Effector CD4-positive, alpha-beta T cell (primary cell): ENCODE results near the gene ADCY9.
"Not testable (repeated sequence)": the region's sequence is repeated elsewhere in the genome, so short reads cannot be mapped to it uniquely, and the experiment has no call there.

ENCODE experiments used
- DNase-seq: peaks from one replicate; pipeline ENCODE4 v3.0.0-alpha.2; 2020

ADCY9 gene

GRCh38 chr16:4064950-4065352, 51.3 kb downstream of the ADCY9 start:
- no peak for DNase-seq

- no peak for DNase-seq
These were observed 53.9 kb downstream of the ADCY9 start for GRCh38 chr16:4062212-4062802.

GRCh38 chr16:4060823-4061222, 55.4 kb downstream of the ADCY9 start:
- no peak for DNase-seq

GRCh38 chr16:4060009-4060408, 56.2 kb downstream of the ADCY9 start:
- no peak for DNase-seq

GRCh38 chr16:4058386-4058785, 57.9 kb downstream of the ADCY9 start:
- DNase-seq = no peak

- no peak for DNase-seq
These were observed 58.8 kb downstream of the ADCY9 start for GRCh38 chr16:4057439-4057877.

- no peak for DNase-seq
These were observed 59.8 kb downstream of the ADCY9 start for GRCh38 chr16:4056161-4057105.

GRCh38 chr16:4055748-4056147, 60.5 kb downstream of the ADCY9 start:
- no peak for DNase-seq

GRCh38 chr16:4053301-4053845, 62.9 kb downstream of the ADCY9 start:
- no peak for DNase-seq

GRCh38 chr16:4052801-4053293, 63.4 kb downstream of the ADCY9 start:
- no peak for DNase-seq

- no peak for DNase-seq
These were observed 64.1 kb downstream of the ADCY9 start for GRCh38 chr16:4052096-4052495.

- no peak for DNase-seq
These were observed 64.7 kb downstream of the ADCY9 start for GRCh38 chr16:4051591-4051990.

- no peak for DNase-seq
These were observed 67.2 kb downstream of the ADCY9 start for GRCh38 chr16:4049031-4049430.

- no peak for DNase-seq
These were observed 67.8 kb downstream of the ADCY9 start for GRCh38 chr16:4048481-4048880.

- no peak for DNase-seq
These were observed 70.0 kb downstream of the ADCY9 start for GRCh38 chr16:4046221-4046620.

GRCh38 chr16:4045561-4045960, 70.7 kb downstream of the ADCY9 start:
- DNase-seq = not testable (repeated sequence)

GRCh38 chr16:4042581-4042980, 73.7 kb downstream of the ADCY9 start:
- DNase-seq = no peak

- no peak for DNase-seq
These were observed 77.8 kb downstream of the ADCY9 start for GRCh38 chr16:4038448-4038847.

- DNase-seq = not testable (repeated sequence)
These were observed 79.3 kb downstream of the ADCY9 start for GRCh38 chr16:4036952-4037351.

- no peak for DNase-seq
These were observed 81.3 kb downstream of the ADCY9 start for GRCh38 chr16:4034963-4035362.

- DNase-seq = no peak
These were observed 82.3 kb downstream of the ADCY9 start for GRCh38 chr16:4033951-4034350.

- DNase-seq = no peak
These were observed 83.5 kb downstream of the ADCY9 start for GRCh38 chr16:4032768-4033167.

- DNase-seq = no peak
These were observed 88.1 kb downstream of the ADCY9 start for GRCh38 chr16:4028144-4028543.

GRCh38 chr16:4026854-4027253, 89.4 kb downstream of the ADCY9 start:
- DNase-seq = no peak
